GM19395 (cell line): ENCODE measurements around the gene A1CF.
"Not testable (repeated sequence)": the region's sequence is repeated elsewhere in the genome, so short reads cannot be mapped to it uniquely, and the experiment has no call there.

ENCODE experiments used
- ATAC-seq: cut with Tn5 transposase; IDR thresholded peaks from one replicate; pipeline ENCODE4 v1.9.1; 2021; ENCODE audit warnings: mild to moderate bottlenecking, moderate library complexity; ENCODE audit not compliant: unreplicated experiment

The A1CF gene

DNA sequence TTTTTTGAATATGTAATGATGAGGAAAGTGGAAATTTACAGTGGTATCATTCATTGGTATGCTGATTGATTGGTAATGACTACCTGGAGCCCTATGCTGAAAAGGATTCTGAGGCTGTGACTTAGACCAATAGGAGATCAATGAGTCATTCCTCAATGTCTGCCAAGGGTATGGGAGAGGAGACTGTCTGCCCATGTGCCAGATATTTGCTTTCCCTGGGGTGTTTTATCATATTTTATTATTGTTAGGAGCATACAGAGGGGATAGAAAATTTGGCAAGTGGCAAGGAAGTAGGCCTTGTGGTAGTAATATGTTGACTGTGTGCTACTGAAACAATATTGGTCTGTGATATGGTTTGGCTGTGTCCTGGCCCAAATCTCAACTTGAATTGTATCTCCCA is 90.9 kb downstream of the A1CF start:
- ATAC-seq = no peak

DNA sequence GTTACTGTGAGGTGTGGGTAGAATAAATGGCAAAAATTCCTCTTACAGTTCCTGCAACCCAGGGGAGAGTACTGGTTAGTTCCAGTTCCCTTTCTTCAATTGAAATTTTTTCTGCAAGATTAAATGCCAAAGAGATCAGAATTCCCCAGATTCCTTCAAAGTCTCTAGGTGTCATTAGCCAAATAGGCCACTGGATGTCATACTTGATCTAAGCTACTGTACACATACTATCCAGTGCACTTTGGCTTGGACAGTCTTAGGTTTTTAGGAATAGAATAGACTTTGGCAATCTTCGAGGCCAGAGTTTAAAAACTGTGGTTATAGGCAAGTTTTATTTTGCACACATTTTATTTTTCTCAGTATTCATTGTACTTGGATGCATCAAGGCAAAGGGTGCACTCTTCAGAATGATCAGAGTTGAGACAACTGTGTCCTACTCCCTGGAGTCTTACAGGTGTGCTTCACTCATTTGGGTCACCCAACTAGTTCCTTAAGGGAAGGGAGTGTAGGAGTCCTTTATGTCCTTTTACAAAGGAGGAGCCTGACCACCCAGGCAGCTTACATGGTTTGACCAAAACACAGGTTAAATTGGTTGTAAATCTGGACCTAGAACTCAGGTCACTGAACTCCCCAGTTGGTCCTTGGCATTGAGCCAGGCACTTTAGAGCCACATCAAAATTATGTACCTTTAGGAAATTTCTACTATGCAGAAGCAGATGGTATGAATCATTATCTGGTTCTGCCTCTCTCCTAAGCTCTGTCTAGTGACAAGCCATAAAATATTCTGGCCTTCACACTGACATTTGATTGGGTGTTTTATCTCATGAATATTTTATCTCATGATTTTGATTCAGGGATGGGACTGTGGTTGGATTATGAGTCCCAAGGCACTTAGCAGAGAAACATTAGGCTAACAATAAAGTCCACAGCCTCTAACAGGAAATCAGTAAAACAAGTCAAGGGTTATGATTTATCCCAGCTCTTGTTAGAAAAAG is 96.2 kb downstream of the A1CF start:
- ATAC-seq = no peak

DNA sequence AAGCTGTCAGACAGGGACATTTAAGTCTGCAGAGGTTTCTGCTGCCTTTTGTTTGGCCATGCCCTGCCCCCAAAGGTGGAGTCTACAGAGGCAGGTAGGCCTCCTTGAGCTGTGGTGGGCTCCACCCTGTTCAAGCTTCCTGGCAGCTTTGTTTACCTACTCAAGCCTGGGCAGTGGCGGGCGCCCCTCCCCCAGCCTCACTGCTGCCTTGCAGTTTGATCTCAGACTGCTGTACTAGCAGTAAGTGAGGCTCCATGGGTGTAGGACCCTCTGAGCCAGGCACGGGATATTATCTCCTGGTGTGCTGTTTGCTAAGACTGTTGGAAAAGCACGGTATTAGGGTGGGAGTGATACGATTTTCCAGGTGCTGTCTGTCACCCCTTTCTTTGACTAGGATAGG is 97.5 kb downstream of the A1CF start:
- not testable (repeated sequence) for ATAC-seq

DNA sequence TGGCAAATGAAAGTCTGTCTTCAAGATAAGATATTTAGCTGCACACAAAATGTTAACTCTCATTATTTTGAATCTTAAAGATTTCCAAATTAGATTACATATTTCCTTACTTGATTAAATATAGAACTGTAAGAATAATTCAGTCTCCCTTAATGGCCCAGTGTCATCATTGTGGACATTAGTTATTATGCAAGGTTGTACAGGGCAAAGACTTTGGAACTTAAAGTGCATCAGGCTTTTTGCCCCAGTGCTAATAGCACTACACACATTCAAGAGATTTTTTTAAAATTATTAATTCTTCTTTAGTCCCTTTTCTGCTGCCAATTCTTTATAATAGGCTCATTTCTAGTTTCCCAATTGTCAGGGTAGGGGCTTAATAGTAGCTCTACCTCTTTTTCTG is 103.4 kb downstream of the A1CF start:
- not testable (repeated sequence) for ATAC-seq

DNA sequence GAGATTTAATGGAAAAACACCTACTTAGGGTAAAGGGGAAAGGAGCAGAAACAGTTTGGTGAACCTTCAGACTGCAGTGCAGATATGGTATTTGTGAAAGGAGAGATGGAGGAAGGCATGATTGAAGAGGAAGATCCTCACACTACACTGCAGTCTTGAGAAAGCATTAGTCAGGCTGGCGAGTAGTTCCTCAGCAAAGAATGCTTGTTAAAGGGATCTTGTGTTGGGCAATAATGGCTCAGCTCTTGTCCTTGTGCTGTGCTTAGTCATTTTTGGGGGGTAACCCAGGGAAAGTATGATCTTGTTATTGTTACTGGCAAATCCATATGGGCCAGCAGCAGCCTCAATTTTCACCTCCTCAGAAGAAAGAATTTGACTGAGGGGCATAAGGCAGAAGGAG is 105.4 kb downstream of the A1CF start:
- ATAC-seq = not testable (repeated sequence)

DNA sequence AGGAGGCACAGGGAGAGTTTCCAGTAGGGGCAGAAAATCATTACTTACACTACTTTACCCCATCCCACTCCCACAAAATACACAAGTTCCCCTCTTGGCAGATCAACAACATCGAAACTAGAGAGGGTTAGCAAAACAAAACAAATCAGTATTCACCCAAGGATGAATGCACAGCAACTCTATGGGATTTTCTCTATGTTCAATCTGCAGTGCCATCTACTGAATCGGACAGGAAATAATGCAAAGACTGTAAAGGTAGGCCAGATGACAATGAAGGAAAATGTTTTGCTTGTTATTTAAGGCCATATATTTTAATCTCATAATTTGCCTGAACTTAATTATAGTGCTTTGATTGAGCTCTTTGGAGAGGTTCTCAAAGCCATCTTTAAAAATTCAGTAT is 110.6 kb downstream of the A1CF start:
- not testable (repeated sequence) for ATAC-seq

DNA sequence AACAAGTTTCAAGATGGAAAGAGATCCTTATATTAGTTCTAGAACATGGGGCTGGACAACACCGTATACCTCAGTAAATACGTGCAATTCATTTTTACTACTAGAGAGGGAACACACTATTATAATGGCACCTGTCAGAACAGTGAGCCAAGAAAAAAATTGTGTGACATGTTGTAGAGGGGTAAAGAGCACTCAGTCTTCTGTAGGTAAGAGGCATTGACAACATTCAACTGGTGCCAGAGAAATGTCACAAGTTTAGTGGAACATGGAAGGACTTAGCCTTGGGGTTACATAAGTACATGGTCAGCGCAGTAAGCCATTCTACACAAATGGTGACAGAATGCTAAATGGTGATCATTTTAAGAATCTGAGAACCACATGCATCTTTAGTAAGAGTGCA is 113.4 kb downstream of the A1CF start:
- ATAC-seq = not testable (repeated sequence)

DNA sequence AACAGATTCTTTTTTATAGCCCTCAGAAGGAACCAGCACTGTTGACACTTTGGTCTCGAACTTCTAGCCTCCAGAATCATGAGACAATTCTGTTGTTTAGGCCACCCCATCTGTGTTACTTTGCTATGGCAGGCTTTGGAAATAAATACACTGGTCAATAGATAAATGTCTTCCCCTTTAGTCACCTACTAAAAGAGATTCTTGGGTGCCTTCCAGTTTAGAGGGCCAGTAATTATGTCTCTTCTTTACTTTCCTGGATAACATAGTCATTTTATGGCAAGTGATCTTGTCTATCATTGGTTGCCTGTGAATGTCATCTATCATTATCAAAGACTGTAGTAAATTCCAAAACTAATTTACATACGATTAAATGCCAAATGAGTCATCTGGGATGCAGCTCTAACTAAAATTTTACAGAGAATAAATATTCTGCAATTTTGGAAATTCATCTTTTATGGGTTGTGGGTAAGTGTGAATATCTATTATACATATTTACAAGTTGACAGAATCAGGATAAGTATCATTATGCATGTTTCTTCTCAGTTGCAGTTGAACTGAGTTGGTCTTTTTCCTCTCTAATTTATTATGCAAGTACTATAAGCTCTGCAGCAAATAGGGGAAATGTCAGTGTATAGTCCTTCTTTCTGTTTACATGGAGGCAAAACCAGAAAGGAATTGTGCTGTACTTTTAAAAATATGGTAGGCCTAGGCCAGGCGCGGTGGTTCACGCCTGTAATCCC is 118.5 kb downstream of the A1CF start:
- not testable (repeated sequence) for ATAC-seq
